ENCODE results near the gene POLR3E. TPM values are rescaled to one million over a fixed set of nuclear protein-coding genes. Genes with fewer than 3 reads are reported as not detected.

POLR3E gene
- total RNA-seq, 1 donor from 2014 or later, result 58.3 TPM

Other genes with a start within 250 kb of the POLR3E start
- gene VWA3A, start 204.9 kb upstream of the POLR3E start, total RNA-seq (ENCODE audit: insufficient read depth, low replicate concordance), result 0.72 TPM
- gene SDR42E2, start 134.9 kb upstream of the POLR3E start, total RNA-seq (ENCODE audit: insufficient read depth, low replicate concordance), result not detected
- gene EEF2K, start 91.1 kb upstream of the POLR3E start, total RNA-seq (ENCODE audit: insufficient read depth, low replicate concordance), result 20.5 TPM
- 32.7 TPM for gene CDR2, start 77.2 kb downstream of the POLR3E start, total RNA-seq (ENCODE audit: insufficient read depth, low replicate concordance)
- 116 TPM for gene NPIPB5, start 213.5 kb downstream of the POLR3E start, total RNA-seq (ENCODE audit: insufficient read depth, low replicate concordance)

All from umbilical cord (tissue), 1 donor.